Activated CD8-positive, alpha-beta memory T cell treated with anti-CD3 and anti-CD28 coated beads, Interleukin-2, amount 50 U/mL, for 1 hour (primary cell): ENCODE data around the gene ZNF714.
"Not testable (repeated sequence)": the region's sequence is repeated elsewhere in the genome, so short reads cannot be mapped to it uniquely, and the experiment has no call there.

Experiments
- DNase-seq: peaks from one replicate; pipeline ENCODE4 v3.0.0-alpha.2; 2020; ENCODE audit errors: extremely low read depth

The ZNF714 gene

DNA sequence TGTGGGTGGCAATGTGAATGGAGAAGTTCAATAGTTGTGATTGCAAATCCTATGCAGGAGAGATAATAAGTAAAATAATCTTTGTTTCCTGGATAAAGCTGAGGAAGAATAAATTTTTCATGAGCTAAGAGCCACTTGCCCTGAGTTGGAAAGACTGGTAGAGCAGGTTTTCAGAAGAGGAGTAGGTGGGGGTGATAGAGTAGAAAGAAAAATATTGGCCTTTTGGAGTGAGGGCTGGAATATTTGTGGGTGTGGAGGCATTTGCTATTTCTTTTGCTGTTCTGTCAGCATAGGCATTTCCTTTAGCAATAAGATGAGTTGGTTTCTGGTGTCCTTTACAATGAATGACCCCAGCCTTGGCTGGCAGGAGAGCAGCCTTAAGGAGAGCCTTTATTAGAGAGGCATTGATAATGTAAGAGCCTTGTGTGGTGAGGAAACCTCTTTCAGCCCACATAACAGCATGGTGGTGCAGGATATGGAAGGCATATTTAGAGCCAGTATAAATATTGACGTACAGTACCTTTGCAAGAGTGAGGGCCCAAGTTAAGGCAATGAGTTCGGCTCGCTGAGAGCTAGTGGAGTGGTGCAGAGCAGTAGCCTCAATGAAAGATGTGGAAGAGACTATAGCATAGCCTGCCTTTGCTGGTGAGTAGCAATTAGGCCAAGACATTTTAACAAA is 48.2 kb downstream of the ZNF714 start:
- no peak for DNase-seq

DNA sequence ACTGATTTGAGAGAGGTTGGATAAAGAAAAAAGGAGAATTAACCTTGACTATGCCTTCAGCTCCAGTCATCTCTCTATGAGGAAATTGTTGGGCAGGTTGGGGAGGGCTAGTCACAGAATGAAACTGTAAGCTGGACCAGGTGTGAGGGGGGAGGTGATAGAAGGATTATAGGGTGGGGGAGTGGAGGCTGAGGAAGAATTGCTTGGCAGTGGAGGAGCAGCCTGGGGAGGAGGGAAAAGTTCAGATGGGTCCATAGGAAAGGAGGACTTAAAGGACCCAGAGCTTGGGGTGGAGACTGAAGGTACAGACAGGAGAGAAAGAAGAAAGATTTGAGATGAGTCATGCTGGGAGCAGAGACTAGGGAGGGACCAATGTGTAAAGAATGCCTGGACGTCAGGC is 51.6 kb downstream of the ZNF714 start:
- no peak for DNase-seq

DNA sequence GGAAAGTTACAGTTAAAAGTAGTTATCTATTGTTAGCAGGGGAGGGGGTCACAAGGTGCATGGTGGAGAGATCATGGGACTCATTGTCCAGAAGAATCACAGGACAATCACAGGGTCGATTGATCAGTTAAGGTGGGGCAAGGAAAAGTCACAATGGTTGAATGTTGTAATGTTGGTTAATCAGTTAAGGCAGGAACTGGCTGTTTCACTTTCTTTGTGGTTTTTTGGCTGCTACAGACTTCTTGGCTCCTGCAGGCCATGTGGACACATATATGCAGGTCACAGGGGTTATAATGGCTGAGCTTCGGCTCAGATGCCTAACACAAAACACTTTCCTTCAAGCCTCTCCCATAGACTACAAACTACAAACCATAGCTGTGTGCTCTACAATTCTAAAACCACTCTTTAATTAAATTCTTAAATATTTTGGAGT is 52.9 kb downstream of the ZNF714 start:
- no peak for DNase-seq

DNA sequence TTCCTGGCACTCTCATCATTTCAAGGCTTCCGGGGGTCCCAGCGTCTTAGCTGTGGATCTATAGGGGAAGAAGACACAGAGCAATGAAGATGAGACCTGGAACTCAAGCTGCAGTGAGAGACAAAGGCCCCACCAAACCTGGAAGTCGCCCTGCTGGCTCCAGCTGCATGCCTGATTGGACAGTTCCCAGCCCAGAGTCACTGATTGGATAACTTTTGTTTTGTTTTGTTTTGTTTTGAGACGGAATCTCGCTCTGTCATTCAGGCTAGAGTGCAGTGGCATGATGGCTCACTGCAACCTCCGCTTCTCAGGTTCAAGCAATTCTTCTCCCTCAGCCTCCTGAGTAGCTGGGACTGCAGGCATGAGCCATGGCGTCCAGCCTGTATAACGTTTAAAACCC is 53.4 kb downstream of the ZNF714 start:
- no peak for DNase-seq

DNA sequence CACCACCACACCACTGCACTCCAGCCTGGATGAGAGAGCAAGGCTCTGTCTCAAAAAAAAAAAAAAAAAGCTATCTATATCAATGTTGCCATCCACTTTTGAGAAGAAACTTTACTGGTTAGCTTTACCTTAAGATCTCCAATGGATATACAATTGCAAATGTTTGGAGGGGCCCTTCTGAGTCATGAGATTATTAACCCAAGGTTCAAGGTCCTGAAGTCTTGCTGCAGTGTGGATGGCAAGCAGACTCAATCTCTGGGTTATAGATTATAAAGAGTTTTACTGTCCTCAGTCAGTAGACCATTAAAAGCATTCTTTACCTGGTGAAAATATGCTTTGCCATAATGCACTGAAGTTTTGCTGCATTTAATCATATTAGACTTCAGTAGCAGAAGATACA is 56.1 kb downstream of the ZNF714 start:
- DNase-seq, result no peak

DNA sequence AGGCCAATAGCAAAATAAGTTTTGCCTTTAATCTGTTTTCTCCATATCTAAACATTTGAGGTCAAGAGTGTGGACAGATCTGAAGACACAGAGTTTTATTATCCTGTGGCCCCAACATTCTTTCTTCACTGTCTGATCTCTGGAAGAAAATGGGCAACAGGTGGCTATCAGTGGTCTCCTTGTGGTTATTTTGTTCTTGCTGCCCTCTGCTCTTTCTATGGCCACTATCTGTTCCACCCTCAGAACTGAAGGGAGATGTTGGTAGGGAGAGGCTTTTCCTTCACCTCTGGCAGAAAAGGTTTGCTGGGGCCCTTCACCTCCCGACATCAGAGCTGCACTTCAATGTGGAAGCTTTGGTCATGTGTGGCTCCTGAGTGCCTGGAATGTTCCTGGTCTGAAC is 59.0 kb downstream of the ZNF714 start:
- not testable (repeated sequence) for DNase-seq

DNA sequence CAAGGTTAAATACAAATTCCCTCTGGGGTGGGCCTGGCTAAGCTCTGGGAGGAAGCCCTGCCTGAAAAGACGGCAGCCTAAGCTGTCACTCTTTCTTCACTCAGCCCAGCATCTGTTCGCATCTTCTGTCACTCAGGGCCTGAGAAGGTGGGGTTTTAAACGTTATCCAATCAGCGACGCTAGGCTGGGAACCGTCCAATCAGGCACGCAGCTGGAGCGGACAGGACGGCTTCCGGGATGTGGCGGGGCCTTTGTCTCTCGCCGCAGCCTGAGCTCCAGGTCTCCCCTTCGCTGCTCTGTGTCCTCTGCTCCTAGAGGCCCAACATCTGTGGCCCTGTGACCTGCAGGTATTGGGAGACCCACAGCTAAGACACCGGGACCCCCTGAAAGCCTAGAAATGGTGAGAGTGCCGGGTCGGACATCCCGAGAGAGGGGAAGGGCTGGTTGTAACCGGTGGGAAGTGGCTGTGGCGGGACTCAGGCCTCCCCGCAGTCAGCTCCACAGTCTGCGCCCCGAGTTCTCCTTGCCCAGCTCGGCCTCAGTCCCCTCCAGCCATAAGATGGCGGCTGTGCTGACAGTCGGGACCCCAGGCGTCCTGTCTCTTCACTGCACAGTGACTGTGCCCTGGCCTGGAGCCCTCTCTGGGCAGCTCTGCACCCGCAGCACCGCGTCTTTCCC is 59.9 kb downstream of the ZNF714 start, which contains the start of gene ZNF431:
TSS of gene ZNF431 (plus strand) at position 254 of the 678 bp plus-strand sequence. CDS start at position 398, 144 bp downstream.
- peak; percentile 77 for DNase-seq

DNA sequence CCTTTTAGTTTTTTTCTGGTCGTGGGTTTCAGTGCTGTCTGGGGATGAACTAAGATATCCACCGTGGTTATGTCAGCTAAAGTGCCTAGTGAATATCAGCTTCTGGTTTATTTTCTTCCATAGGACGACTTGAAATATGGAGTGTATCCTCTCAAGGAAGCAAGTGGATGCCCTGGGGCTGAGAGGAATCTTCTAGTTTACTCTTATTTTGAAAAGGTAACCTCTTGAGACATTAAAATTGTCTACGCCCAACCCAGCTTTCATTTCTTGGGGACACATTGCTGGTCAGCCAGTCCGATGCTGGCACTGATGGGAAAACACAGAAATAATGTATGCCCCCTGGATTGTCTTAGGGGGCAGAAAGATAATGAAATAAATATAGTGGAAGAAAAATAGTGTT is 61.4 kb downstream of the ZNF714 start:
- no peak for DNase-seq

DNA sequence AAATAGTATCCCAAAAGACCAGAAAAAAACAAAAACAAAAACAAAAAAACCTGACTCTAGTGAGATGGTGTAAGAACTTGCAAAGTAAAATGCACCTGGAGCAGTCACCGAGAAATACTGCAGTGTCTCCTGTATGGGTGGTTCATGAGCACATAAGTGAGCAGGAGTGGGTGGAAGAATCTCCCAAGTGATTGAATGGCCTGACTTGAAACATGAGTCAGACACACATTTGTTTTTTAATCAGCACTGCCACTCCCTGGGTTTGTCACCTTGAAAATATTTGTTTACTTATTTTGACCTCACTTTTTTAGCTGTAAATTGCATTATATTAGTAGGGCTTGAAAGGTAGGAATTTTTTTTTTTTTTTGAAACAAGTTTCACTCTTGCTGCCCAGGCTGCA is 61.9 kb downstream of the ZNF714 start:
- no peak for DNase-seq

DNA sequence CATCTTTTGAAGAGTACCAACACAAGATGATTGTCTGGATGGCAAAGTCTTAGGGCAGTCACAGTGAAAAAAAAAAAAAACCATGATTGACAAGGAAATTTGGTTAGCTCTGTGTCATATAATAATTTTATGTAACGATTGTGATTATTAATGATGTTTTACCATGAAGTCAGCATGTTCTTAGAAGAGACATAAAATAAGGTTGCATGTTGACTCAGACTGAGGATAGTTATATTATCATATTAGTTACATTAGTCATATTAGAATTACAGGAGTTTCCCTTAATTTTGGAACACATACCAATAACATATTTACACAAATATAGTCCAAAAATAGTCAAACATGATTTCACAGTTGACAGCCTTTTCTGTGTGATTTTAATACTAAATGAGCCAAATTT is 65.5 kb downstream of the ZNF714 start:
- DNase-seq, result no peak

DNA sequence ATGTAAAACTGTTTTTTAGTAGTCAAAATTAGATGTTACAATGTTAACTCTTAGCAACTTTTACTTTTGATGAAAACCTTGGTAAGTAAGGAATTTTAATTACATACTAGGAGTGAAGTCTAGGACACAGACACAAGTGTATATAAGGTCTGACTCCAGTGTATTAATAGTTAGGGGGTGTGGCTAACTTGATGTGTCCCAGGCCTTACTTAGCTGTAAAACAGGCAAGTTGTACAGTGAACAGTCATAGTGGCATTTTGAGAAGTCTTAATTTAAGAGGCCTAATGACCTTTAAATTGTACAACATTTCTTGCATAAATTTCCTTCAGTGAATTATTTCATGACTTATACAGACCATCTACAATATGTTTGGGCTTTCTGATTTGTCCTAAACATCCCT is 66.7 kb downstream of the ZNF714 start:
- no peak for DNase-seq

DNA sequence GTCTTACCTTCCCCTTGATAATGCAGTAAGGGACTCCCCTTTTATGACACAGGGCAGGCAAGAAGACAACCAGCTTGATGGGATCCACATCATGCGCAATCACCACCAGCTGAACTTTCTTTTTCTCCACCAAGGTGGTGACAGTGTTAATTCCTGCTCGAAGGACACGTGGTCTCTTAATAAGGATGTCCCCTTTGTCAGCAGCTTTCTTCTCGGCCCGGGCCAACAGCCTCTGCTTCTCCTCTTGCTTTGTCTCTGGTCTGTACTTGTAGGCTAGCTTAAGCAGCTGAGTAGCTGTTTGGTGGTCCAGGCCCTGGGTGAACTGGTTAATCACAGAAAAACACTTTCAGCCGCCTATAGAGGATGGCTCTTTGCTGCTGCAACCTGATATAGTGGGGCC is 67.9 kb downstream of the ZNF714 start:
- DNase-seq, result no peak

DNA sequence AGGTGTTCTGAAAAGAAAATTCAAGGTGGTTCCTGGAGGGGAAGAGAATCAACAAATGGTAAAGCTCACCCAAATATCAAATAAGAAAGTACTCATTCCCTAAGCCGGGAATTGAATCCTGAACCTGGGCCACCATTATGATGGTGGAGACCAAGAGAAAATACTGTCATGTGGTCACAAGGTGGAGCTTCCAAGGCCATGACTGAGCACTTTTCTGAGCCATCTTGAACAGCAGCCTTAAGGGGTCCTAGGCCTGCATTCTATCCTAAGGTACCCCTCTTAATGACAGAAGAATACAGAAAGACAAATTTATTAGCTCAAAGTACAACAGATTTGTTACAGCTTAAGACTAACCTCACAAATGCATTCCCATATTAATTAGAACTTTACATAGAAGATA is 69.5 kb downstream of the ZNF714 start:
- DNase-seq, result no peak

DNA sequence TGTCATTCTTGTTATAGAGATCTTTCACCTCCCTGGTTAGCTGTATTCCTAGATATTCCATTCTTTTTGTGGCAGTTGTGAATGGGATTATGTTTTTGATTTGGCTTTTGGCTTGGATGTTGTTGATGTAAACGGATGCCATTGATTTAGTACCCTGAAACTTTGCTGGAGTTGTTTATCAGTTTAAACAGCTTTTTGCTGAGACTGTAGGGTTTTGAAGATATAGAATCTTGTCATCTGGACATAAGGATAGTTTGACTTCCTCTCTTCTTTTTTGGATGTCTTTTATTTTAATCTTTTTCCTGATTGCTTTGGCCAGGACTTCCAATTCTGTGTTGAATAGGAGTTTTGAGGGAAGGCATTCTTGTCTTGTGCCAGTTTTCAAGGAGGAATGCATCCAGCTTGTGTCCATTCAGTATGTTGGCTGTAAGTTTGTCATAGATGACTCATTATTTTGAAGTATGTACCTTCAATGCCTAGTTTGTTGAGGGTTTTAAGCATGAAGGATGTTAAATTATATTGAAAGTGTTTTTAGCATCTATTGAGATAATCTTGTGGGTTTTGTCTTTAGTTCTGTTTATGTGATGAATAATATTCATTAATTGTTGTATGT is 76.6 kb downstream of the ZNF714 start:
- DNase-seq, result no peak

DNA sequence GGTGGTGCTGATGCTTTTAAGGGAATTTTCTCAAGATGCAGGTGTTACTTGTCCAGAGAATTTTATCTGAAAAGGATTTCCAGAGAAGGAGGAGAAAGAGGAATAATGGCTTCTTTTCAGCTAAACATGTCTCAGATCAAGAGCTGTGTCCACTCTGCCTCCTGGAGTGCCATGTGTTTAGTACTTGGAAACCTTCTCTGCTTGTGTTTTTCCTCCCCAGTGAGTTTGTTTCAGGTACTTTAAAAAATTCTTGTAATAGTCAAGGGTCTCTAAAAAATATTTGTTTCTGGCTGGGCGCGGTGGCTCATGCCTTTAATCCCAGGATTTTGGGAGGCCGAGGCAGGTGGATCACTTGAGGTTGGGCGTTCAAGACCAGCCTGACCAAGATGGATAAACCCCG is 82.5 kb downstream of the ZNF714 start:
- no peak for DNase-seq

DNA sequence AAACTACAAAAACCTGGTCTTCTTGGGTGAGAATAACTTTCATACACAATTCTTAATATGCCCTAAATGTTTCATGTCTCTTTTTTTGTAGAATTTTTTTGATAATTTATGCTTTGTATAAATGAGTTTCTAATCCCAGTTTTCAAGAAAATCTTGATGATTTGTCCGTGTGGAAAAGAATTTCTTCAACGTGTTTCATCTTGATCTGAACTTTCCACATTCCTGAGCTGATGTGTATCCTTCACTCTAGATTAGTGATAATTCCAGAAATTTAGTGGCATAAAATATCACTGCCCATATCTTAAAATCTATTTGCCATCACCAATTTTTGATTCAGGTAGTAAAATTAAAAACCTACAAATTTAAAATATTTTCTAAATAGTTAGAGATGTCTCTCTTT is 84.4 kb downstream of the ZNF714 start:
- no peak for DNase-seq
